ENCODE data around the gene HLA-DPA1. TPM values are rescaled to one million over a fixed set of nuclear protein-coding genes. Genes with fewer than 3 reads are reported as not detected.

HLA-DPA1 gene
- total and polyA plus RNA-seq, 11 donors = 18.2 to 438 (median 39.9) TPM

- peak overlapping the region in 2 of 12 donors; percentile 1 to 19 for H3K4me3 ChIP-seq
- TF ChIP-seq CTCF (IDR thresholded peaks at IDR 0.05) (peak; percentile 79 to 91 (median 83)), POLR2A (IDR thresholded peaks at IDR 0.05) (no peak)
- no peaks in the 10 kb centered on the region for H3K9me3 ChIP-seq
- 11 to 17% (median 14%) methylated on average over 6 of the region's 6 CpGs for WGBS, 4 donors
- intact Hi-C loops (cut with DNase I) = loop anchor here (1.0 to 10.0 kb wide), 15 partner anchors 57 to 234 kb away; partner anchors contain the start of gene HLA-DPA1 (in 1 of the 10)
- peak overlapping the region in 11 of 12 donors; percentile 4 to 87 (median 44) for H3K27ac ChIP-seq
- DNase-seq (peak in 3 of 5 donors; percentile 23 to 62 (median 57)), ATAC-seq (peak in 3 of 4 donors; percentile 55 to 66 (median 64))
- H3K27me3 ChIP-seq = peaks cover 0 to 22% (median 4%) of the 10 kb centered on the region in 9 donors
- H3K36me3 ChIP-seq = no peaks in the 10 kb centered on the region
- peaks cover 0 to 60% (median 27%) of the 10 kb centered on the region in 12 donors for H3K4me1 ChIP-seq
Measured at GRCh38 chr6:33014841-33015634, 58.4 kb downstream of the HLA-DPA1 start.

Other genes with a start within 250 kb of the HLA-DPA1 start
- gene TAP2, start 234.9 kb downstream of the HLA-DPA1 start, total RNA-seq = 100 to 1,000 TPM in 1 of 9 donors, 10 to 100 TPM in 6, 1 to 10 TPM in 2; 5.4 to 107 (median 14.9) TPM
- gene TAP2, start 234.9 kb downstream of the HLA-DPA1 start, polyA plus RNA-seq = 10 to 100 TPM in 1 of 2 donors, 1 to 10 TPM in 1; 7.7 to 12.0 TPM
- 100 to 1,000 TPM in 1 of 9 donors, 10 to 100 TPM in 8; 11.1 to 115 (median 15.2) TPM for gene PSMB8, start 229.6 kb downstream of the HLA-DPA1 start, total RNA-seq
- gene PSMB8, start 229.6 kb downstream of the HLA-DPA1 start, polyA plus RNA-seq = 10 to 100 TPM; 23.1 to 32.6 TPM
- 100 to 1,000 TPM in 1 of 9 donors, 10 to 100 TPM in 8; 15.1 to 207 (median 20.3) TPM for gene TAP1, start 219.9 kb downstream of the HLA-DPA1 start, total RNA-seq
- gene TAP1, start 219.9 kb downstream of the HLA-DPA1 start, polyA plus RNA-seq = 10 to 100 TPM; 21.6 to 44.5 TPM
- 100 to 1,000 TPM in 1 of 9 donors, 10 to 100 TPM in 7, 1 to 10 TPM in 1; 8.9 to 182 (median 14.6) TPM for gene PSMB9, start 219.5 kb downstream of the HLA-DPA1 start, total RNA-seq
- 10 to 100 TPM; 15.7 to 23.3 TPM for gene PSMB9, start 219.5 kb downstream of the HLA-DPA1 start, polyA plus RNA-seq
- gene HLA-DMB, start 132.6 kb downstream of the HLA-DPA1 start, total RNA-seq = 100 to 1,000 TPM in 1 of 9 donors, 10 to 100 TPM in 1, 1 to 10 TPM in 7; 2.7 to 127 (median 9.3) TPM
- gene HLA-DMB, start 132.6 kb downstream of the HLA-DPA1 start, polyA plus RNA-seq = 1 to 10 TPM; 3.7 to 4.8 TPM
- 100 to 1,000 TPM in 1 of 9 donors, 10 to 100 TPM in 6, 1 to 10 TPM in 2; 5.4 to 150 (median 16.2) TPM for gene HLA-DMA, start 120.6 kb downstream of the HLA-DPA1 start, total RNA-seq
- gene HLA-DMA, start 120.6 kb downstream of the HLA-DPA1 start, polyA plus RNA-seq = 10 to 100 TPM in 1 of 2 donors, 1 to 10 TPM in 1; 8.0 to 20.4 TPM
- 100 to 1,000 TPM in 2 of 9 donors, 10 to 100 TPM in 7; 56.8 to 107 (median 73.5) TPM for gene BRD2, start 105.1 kb downstream of the HLA-DPA1 start, total RNA-seq
- 10 to 100 TPM; 61.9 to 67.8 TPM for gene BRD2, start 105.1 kb downstream of the HLA-DPA1 start, polyA plus RNA-seq
- gene HLA-DOA, start 64.1 kb downstream of the HLA-DPA1 start, total RNA-seq = 10 to 100 TPM in 2 of 9 donors, 1 to 10 TPM in 4, under 1 TPM in 3; 0.44 to 32.4 (median 1.5) TPM
- 1 to 10 TPM in 1 of 2 donors, under 1 TPM in 1; 0.78 to 1.2 TPM for gene HLA-DOA, start 64.1 kb downstream of the HLA-DPA1 start, polyA plus RNA-seq
- gene HLA-DPB1, start 2.3 kb upstream of the HLA-DPA1 start, total RNA-seq = 100 to 1,000 TPM in 2 of 9 donors, 10 to 100 TPM in 7; 16.6 to 346 (median 30.7) TPM
- gene HLA-DPB1, start 2.3 kb upstream of the HLA-DPA1 start, polyA plus RNA-seq = 10 to 100 TPM; 25.0 to 30.1 TPM
- 1 to 10 TPM in 4 of 9 donors, under 1 TPM in 5; 0.42 to 2.3 (median 0.93) TPM for gene COL11A2, start 118.8 kb upstream of the HLA-DPA1 start, total RNA-seq
- 1 to 10 TPM in 1 of 2 donors, under 1 TPM in 1; 0.39 to 4.9 TPM for gene COL11A2, start 118.8 kb upstream of the HLA-DPA1 start, polyA plus RNA-seq
- 10 to 100 TPM; 20.7 to 39.6 (median 33.4) TPM for gene RXRB, start 127.0 kb upstream of the HLA-DPA1 start, total RNA-seq
- 10 to 100 TPM; 24.6 to 29.8 TPM for gene RXRB, start 127.0 kb upstream of the HLA-DPA1 start, polyA plus RNA-seq
- 10 to 100 TPM; 42.4 to 70.4 (median 55.3) TPM for gene SLC39A7, start 127.2 kb upstream of the HLA-DPA1 start, total RNA-seq
- 100 to 1,000 TPM in 1 of 2 donors, 10 to 100 TPM in 1; 39.9 to 197 TPM for gene SLC39A7, start 127.2 kb upstream of the HLA-DPA1 start, polyA plus RNA-seq
- 10 to 100 TPM; 15.8 to 31.7 (median 18.8) TPM for gene HSD17B8, start 131.0 kb upstream of the HLA-DPA1 start, total RNA-seq
- gene HSD17B8, start 131.0 kb upstream of the HLA-DPA1 start, polyA plus RNA-seq = 10 to 100 TPM; 16.7 to 17.9 TPM
- gene RING1, start 134.9 kb upstream of the HLA-DPA1 start, total RNA-seq = 10 to 100 TPM in 8 of 9 donors, 1 to 10 TPM in 1; 8.4 to 32.2 (median 27.3) TPM
- gene RING1, start 134.9 kb upstream of the HLA-DPA1 start, polyA plus RNA-seq = 10 to 100 TPM; 26.2 to 36.9 TPM
- 10 to 100 TPM; 26.4 to 47.0 (median 34.2) TPM for gene VPS52, start 198.2 kb upstream of the HLA-DPA1 start, total RNA-seq
- gene VPS52, start 198.2 kb upstream of the HLA-DPA1 start, polyA plus RNA-seq = 10 to 100 TPM; 25.1 to 33.0 TPM
- 1,000 to 10,000 TPM in 4 of 9 donors, 100 to 1,000 TPM in 5; 685 to 1,292 (median 971) TPM for gene RPS18, start 198.4 kb upstream of the HLA-DPA1 start, total RNA-seq
- gene RPS18, start 198.4 kb upstream of the HLA-DPA1 start, polyA plus RNA-seq = 1,000 to 10,000 TPM; 2,229 to 3,458 TPM
- 10 to 100 TPM in 2 of 9 donors, 1 to 10 TPM in 7; 7.3 to 13.8 (median 9.1) TPM for gene B3GALT4, start 203.5 kb upstream of the HLA-DPA1 start, total RNA-seq
- 1 to 10 TPM; 7.4 to 8.7 TPM for gene B3GALT4, start 203.5 kb upstream of the HLA-DPA1 start, polyA plus RNA-seq
- 10 to 100 TPM; 12.2 to 39.5 (median 21.4) TPM for gene WDR46, start 215.6 kb upstream of the HLA-DPA1 start, total RNA-seq
- gene WDR46, start 215.6 kb upstream of the HLA-DPA1 start, polyA plus RNA-seq = 10 to 100 TPM; 20.8 to 41.0 TPM
- 10 to 100 TPM; 29.2 to 62.2 (median 43.2) TPM for gene PFDN6, start 216.0 kb upstream of the HLA-DPA1 start, total RNA-seq
- gene PFDN6, start 216.0 kb upstream of the HLA-DPA1 start, polyA plus RNA-seq = 100 to 1,000 TPM; 243 to 287 TPM
- gene RGL2, start 225.3 kb upstream of the HLA-DPA1 start, total RNA-seq = 10 to 100 TPM; 39.3 to 61.1 (median 48.4) TPM
- 10 to 100 TPM; 34.9 to 67.8 TPM for gene RGL2, start 225.3 kb upstream of the HLA-DPA1 start, polyA plus RNA-seq
- 100 to 1,000 TPM in 5 of 9 donors, 10 to 100 TPM in 4; 51.6 to 248 (median 107) TPM for gene TAPBP, start 240.4 kb upstream of the HLA-DPA1 start, total RNA-seq
- 10 to 100 TPM; 28.3 to 36.9 TPM for gene TAPBP, start 240.4 kb upstream of the HLA-DPA1 start, polyA plus RNA-seq
- gene ZBTB22, start 244.1 kb upstream of the HLA-DPA1 start, total RNA-seq = 10 to 100 TPM; 10.9 to 22.1 (median 14.0) TPM
- gene ZBTB22, start 244.1 kb upstream of the HLA-DPA1 start, polyA plus RNA-seq = 10 to 100 TPM in 1 of 2 donors, 1 to 10 TPM in 1; 7.5 to 15.5 TPM
- gene DAXX, start 249.3 kb upstream of the HLA-DPA1 start, total RNA-seq = 10 to 100 TPM; 15.6 to 46.4 (median 18.7) TPM
- 10 to 100 TPM; 13.8 to 30.8 TPM for gene DAXX, start 249.3 kb upstream of the HLA-DPA1 start, polyA plus RNA-seq

Measured in heart left ventricle (tissue), 16 donors.